Breast epithelium (tissue), 4 donors: Measurements from ENCODE around the gene TTC38. TPM values are rescaled to one million over a fixed set of nuclear protein-coding genes. Genes with fewer than 3 reads are reported as not detected.

Source experiments
- DNase-seq, 2 donors: peaks; one replicate each; pipeline ENCODE4 v3.0.0-alpha.2; 2019; ENCODE audit warnings: low spot score in 2 of 2
- H3K27ac ChIP-seq, 2 donors: fragments of 200-600 bp; sonication (generic) in 1 of 2; one replicate each; pipeline ENCODE4 v1.5.1; 2016 to 2019; ENCODE audit warnings: mild to moderate bottlenecking in 1 of 2
- H3K27me3 ChIP-seq, 2 donors: fragments of 200-600 bp; sonication (generic) in 1 of 2; one replicate each; pipeline versions ENCODE4 v1.5.1 to v1.6.0; 2017 to 2019; ENCODE audit warnings: control low read depth in 1 of 2, mild to moderate bottlenecking in 1 of 2
- H3K36me3 ChIP-seq: fragments of 200-600 bp; one replicate; pipeline ENCODE4 v1.5.1; 2019
- H3K4me1 ChIP-seq, 2 donors: fragments of 200-600 bp; sonication (generic); one replicate each; pipeline ENCODE4 v1.5.1; 2016 to 2019; ENCODE audit warnings: control low read depth in 1 of 2
- H3K4me3 ChIP-seq, 3 donors: fragments of 200-600 bp; sonication (generic); 1 replicate in 2 of 3; 2 replicates in 1 of 3; pipeline ENCODE4 v1.5.1; 2016 to 2019; ENCODE audit warnings: mild to moderate bottlenecking in 3 of 3, moderate library complexity in 2 of 3
- H3K9me3 ChIP-seq, 2 donors: fragments of 200-600 bp; sonication (generic) in 1 of 2; one replicate each; pipeline ENCODE4 v1.5.1; 2016 to 2019; ENCODE audit warnings: control low read depth in 1 of 2
- CTCF ChIP-seq, 3 donors: fragments of 450-650 bp; IDR thresholded peaks; one replicate each; pipeline ENCODE4 v1.5.1; 2016 to 2017; ENCODE audit warnings: antibody characterized with exemption in 3 of 3, mild to moderate bottlenecking in 3 of 3, moderate library complexity in 3 of 3
- POLR2A ChIP-seq: fragments of 450-650 bp; IDR thresholded peaks from one replicate; pipeline ENCODE4 v1.6.1; 2016; ENCODE audit warnings: antibody characterized with exemption, mild to moderate bottlenecking, moderate library complexity
- POLR2AphosphoS5 ChIP-seq, 3 donors: sonication (generic); formaldehyde crosslinking; IDR thresholded peaks; one replicate each; pipeline ENCODE4 v1.6.1; 2017; ENCODE audit warnings: antibody characterized with exemption in 3 of 3
- intact Hi-C: fragments of 100-400 bp; cut with DNase I; formaldehyde crosslinking; loops from one replicate; pipeline ENCODE4 v1.15.1; 2023; ENCODE audit warnings: low total_unique reads
- total RNA-seq, 3 donors: library from RNA; depleted of rRNA; stranded (reverse); fragments of >200 nt; gene quantifications; one replicate each; pipeline ENCODE4 v1.1.0, GENCODE V29; 2016

Gene TTC38
- total RNA-seq, 3 donors from 2014 or later = 55.6 to 115 (median 82.3) TPM

- no peaks in the 10 kb centered on the region for H3K4me1 ChIP-seq
- TF ChIP-seq CTCF (IDR thresholded peaks at IDR 0.05) = no peak
- no peak for TF ChIP-seq POLR2AphosphoS5 (IDR thresholded peaks at IDR 0.05)
- TF ChIP-seq POLR2A = no peak
- intact Hi-C loops = no loop called here
- no peaks in the 10 kb centered on the region for H3K27me3 ChIP-seq
- no peaks in the 10 kb centered on the region for H3K9me3 ChIP-seq
- H3K36me3 ChIP-seq = no peaks in the 10 kb centered on the region
- DNase-seq = no peak
- no peak overlapping the region for H3K27ac ChIP-seq
- H3K4me3 ChIP-seq = no peak overlapping the region
Measured at GRCh38 chr22:46286006-46286405, 18.2 kb downstream of the TTC38 start.

GRCh38 chr22:46286941-46287872, 19.4 kb downstream of the TTC38 start:
- TF ChIP-seq CTCF (IDR thresholded peaks at IDR 0.05) (no peak), POLR2AphosphoS5 (IDR thresholded peaks at IDR 0.05) (no peak), POLR2A (no peak)
- intact Hi-C loops = no loop called here
- peak overlapping the region in 1 of 3 donors; percentile 16 for H3K4me3 ChIP-seq
- no peaks in the 10 kb centered on the region for H3K4me1 ChIP-seq
- H3K27ac ChIP-seq = peak overlapping the region in 1 of 2 donors; percentile 62
- H3K9me3 ChIP-seq = peaks cover 5 to 8% of the 10 kb centered on the region in 2 donors
- peaks cover 4% of the 10 kb centered on the region for H3K36me3 ChIP-seq
- no peak for DNase-seq
- no peaks in the 10 kb centered on the region for H3K27me3 ChIP-seq

GRCh38 chr22:46287873-46288751, 20.3 kb downstream of the TTC38 start:
- DNase-seq = no peak
- H3K36me3 ChIP-seq = peaks cover 11% of the 10 kb centered on the region
- TF ChIP-seq POLR2AphosphoS5 (IDR thresholded peaks at IDR 0.05) = no peak
- TF ChIP-seq POLR2A = no peak
- TF ChIP-seq CTCF (IDR thresholded peaks at IDR 0.05) = no peak
- H3K9me3 ChIP-seq = peaks cover 5 to 10% of the 10 kb centered on the region in 2 donors
- H3K27ac ChIP-seq = peak overlapping the region in 1 of 2 donors; percentile 62
- no peaks in the 10 kb centered on the region for H3K4me1 ChIP-seq
- no peaks in the 10 kb centered on the region for H3K27me3 ChIP-seq
- peak overlapping the region in 2 of 3 donors; percentile 7 to 16 for H3K4me3 ChIP-seq
- intact Hi-C loops = no loop called here

- no peaks in the 10 kb centered on the region for H3K4me1 ChIP-seq
- H3K27me3 ChIP-seq = no peaks in the 10 kb centered on the region
- DNase-seq = no peak
- peaks cover 11% of the 10 kb centered on the region for H3K36me3 ChIP-seq
- intact Hi-C loops = no loop called here
- no peak overlapping the region for H3K4me3 ChIP-seq
- TF ChIP-seq POLR2A (no peak), CTCF (IDR thresholded peaks at IDR 0.05) (no peak), POLR2AphosphoS5 (IDR thresholded peaks at IDR 0.05) (no peak)
- H3K27ac ChIP-seq = no peak overlapping the region
- peaks cover 5 to 10% of the 10 kb centered on the region in 2 donors for H3K9me3 ChIP-seq
Measured at GRCh38 chr22:46288846-46289243, 21.0 kb downstream of the TTC38 start.
